K562 (cell line): Measurements from ENCODE around the gene HAUS1. TPM values are rescaled to one million over a fixed set of nuclear protein-coding genes. Genes with fewer than 3 reads are reported as not detected.

Source experiments
- HNRNPL ChIP-seq: fragments of 200-400 bp; formaldehyde crosslinking; IDR thresholded peaks from 2 replicates; pipeline ENCODE4 v1.6.1; 2017; ENCODE audit warnings: low read depth, mild to moderate bottlenecking, low read length
- ID3 ChIP-seq, 2 experiments: fragments of 250-450 bp in 1 of 2; fragments of 450-650 bp in 1 of 2; sonication (Bioruptor Pico) in 1 of 2; IDR thresholded peaks; 2 replicates each; pipeline versions ENCODE4 v1.6.1 to v1.8.0; 2016 to 2021; ENCODE audit warnings: mild to moderate bottlenecking in 2 of 2, moderate library complexity in 2 of 2, missing compliant biosample characterization in 1 of 2, missing genetic modification characterization in 1 of 2
- KAT7 ChIP-seq: sonication (generic); formaldehyde crosslinking; IDR thresholded peaks from 2 replicates; pipeline ENCODE4 v1.8.0; 2022; ENCODE audit warnings: missing genetic modification reagents, mild to moderate bottlenecking, borderline replicate concordance
- MYC ChIP-seq, 2 experiments: fragments of 250-450 bp in 1 of 2; sonication (Bioruptor Pico) in 1 of 2; IDR thresholded peaks; 2 replicates each; pipeline versions ENCODE4 v1.5.1 to v1.6.1; 2012 to 2021; ENCODE audit warnings: low read depth in 2 of 2, borderline replicate concordance in 1 of 2, improper control_type of control experiment in 1 of 2, low read length in 1 of 2, mild to moderate bottlenecking in 1 of 2, moderate library complexity in 1 of 2
- PCBP1 ChIP-seq: fragments of 200-400 bp; formaldehyde crosslinking; IDR thresholded peaks from 2 replicates; pipeline ENCODE4 v1.6.1; 2018; ENCODE audit warnings: mild to moderate bottlenecking, low read depth, low read length; ENCODE audit not compliant: poor library complexity, severe bottlenecking
- POLR2A ChIP-seq: fragments of 450-650 bp; conservative IDR thresholded peaks from 2 replicates; pipeline ENCODE4 v1.6.1; 2016
- RAD21 ChIP-seq, 2 experiments: fragments of 250-450 bp in 1 of 2; fragments of 450-650 bp in 1 of 2; sonication (Bioruptor Pico) in 1 of 2; formaldehyde crosslinking in 1 of 2; IDR thresholded peaks in 1 of 2; conservative IDR thresholded peaks in 1 of 2; 2 replicates each; pipeline versions ENCODE4 v1.4.0 to v1.8.0; 2020 to 2022; ENCODE audit warnings: mild to moderate bottlenecking in 2 of 2, moderate library complexity in 1 of 2
- RBBP5 ChIP-seq: fragments of 200-600 bp; sonication (generic); IDR thresholded peaks from 2 replicates; pipeline ENCODE4 v1.6.1; 2012; ENCODE audit warnings: borderline replicate concordance, mild to moderate bottlenecking, low read length, control low read depth, inconsistent platforms; ENCODE audit not compliant: insufficient read depth, poor library complexity, severe bottlenecking
- RUNX1 ChIP-seq: sonication (generic); IDR thresholded peaks from 2 replicates; pipeline ENCODE4 v1.6.1; 2016; ENCODE audit warnings: antibody characterized with exemption, low read depth
- TCF7 ChIP-seq: sonication (generic); IDR thresholded peaks from 2 replicates; pipeline ENCODE4 v1.6.1; 2016; ENCODE audit warnings: antibody characterized with exemption, borderline replicate concordance
- TEAD2 ChIP-seq: fragments of 450-650 bp; IDR thresholded peaks from 2 replicates; pipeline ENCODE4 v1.6.1; 2016; ENCODE audit warnings: missing genetic modification characterization, control low read depth, missing compliant biosample characterization
- THAP12 ChIP-seq: fragments of 250-450 bp; sonication (Bioruptor Pico); IDR thresholded peaks from 2 replicates; pipeline ENCODE4 v1.9.0; 2021; ENCODE audit warnings: mild to moderate bottlenecking, inconsistent platforms
- polyA plus RNA-seq, 8 experiments: library from polyadenylated mRNA; depleted of rRNA in 4 of 8; stranded (reverse) in 5 of 8; unstranded in 3 of 8; fragments of >200 nt; fragmentation: Nextera tagmentation in 2 of 8; fragmentation: Illumina TruSeq in 1 of 8; extraction: Ambion mirVana in 2 of 8; extraction: Trizol in 1 of 8; gene quantifications; 2 replicates each; pipeline versions ENCODE4 v1.2.1 to v1.2.3, GENCODE V29; 2011 to 2014; ENCODE audit warnings: inconsistent platforms in 1 of 8, missing spikeins in 1 of 8
- total RNA-seq, 7 experiments: library from RNA; depleted of rRNA in 6 of 7; stranded (reverse); fragments of >200 nt in 6 of 7; fragmentation: Illumina TruSeq in 2 of 7; extraction: Trizol in 2 of 7; gene quantifications; 2 replicates each; pipeline versions ENCODE4 v1.2.1 to v1.2.3, GENCODE V29; 2011 to 2021; ENCODE audit warnings: low replicate concordance in 1 of 7
- TF ChIP-seq, protein P1 (sequence below): fragments of 200-800 bp; sonication (Bioruptor generic); IDR thresholded peaks from 2 replicates; pipeline ENCODE4 v1.6.1; 2017; ENCODE audit warnings: missing genetic modification characterization, missing compliant biosample characterization
- TF ChIP-seq, protein P2 (sequence below): sonication (generic); formaldehyde crosslinking; IDR thresholded peaks from 2 replicates; pipeline ENCODE4 v1.8.0; 2022; ENCODE audit warnings: missing genetic modification reagents, mild to moderate bottlenecking, moderate library complexity, borderline replicate concordance

HAUS1 gene
- total and polyA plus RNA-seq, 9 of the 15 experiments (the other 6 are each of a cell fraction or from before 2014, with no cell fraction given) = 45.6 to 135 (median 76.3) TPM

- TF ChIP-seq, protein P1, sequence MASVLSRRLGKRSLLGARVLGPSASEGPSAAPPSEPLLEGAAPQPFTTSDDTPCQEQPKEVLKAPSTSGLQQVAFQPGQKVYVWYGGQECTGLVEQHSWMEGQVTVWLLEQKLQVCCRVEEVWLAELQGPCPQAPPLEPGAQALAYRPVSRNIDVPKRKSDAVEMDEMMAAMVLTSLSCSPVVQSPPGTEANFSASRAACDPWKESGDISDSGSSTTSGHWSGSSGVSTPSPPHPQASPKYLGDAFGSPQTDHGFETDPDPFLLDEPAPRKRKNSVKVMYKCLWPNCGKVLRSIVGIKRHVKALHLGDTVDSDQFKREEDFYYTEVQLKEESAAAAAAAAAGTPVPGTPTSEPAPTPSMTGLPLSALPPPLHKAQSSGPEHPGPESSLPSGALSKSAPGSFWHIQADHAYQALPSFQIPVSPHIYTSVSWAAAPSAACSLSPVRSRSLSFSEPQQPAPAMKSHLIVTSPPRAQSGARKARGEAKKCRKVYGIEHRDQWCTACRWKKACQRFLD (CRISPR knock-in tag) = 0 out of 2 replicates have a peak, but pooled peaks have one; percentile 53
- peak; percentile 72; the same call in 1 of the 2 replicates for TF ChIP-seq THAP12 (CRISPR knock-in tag)
- TF ChIP-seq RUNX1 = no peak
- TF ChIP-seq, protein P2, sequence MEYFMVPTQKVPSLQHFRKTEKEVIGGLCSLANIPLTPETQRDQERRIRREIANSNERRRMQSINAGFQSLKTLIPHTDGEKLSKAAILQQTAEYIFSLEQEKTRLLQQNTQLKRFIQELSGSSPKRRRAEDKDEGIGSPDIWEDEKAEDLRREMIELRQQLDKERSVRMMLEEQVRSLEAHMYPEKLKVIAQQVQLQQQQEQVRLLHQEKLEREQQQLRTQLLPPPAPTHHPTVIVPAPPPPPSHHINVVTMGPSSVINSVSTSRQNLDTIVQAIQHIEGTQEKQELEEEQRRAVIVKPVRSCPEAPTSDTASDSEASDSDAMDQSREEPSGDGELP = peak; percentile 59; the same call in 1 of the 2 replicates
- TF ChIP-seq TEAD2 (tag) = no peak
- peak; percentile 58 for TF ChIP-seq PCBP1
- TF ChIP-seq RAD21 (CRISPR knock-in tag; conservative IDR thresholded peaks at IDR 0.05 in 1 of 2, IDR thresholded peaks at IDR 0.05 in 1 of 2) = no peak
- TF ChIP-seq HNRNPL = no peak
- peak; percentile 94 for TF ChIP-seq RBBP5
- TF ChIP-seq POLR2A = peak; percentile 86
- no peak for TF ChIP-seq ID3 (CRISPR knock-in tag; IDR thresholded peaks at IDR 0.05)
- TF ChIP-seq ID3 (tag; IDR thresholded peaks at IDR 0.05) = no peak
- TF ChIP-seq MYC (IDR thresholded peaks at IDR 0.05; ENCODE audit: low read depth, low read length) = peak; percentile 91
- TF ChIP-seq MYC (CRISPR knock-in tag; IDR thresholded peaks at IDR 0.05; ENCODE audit: borderline replicate concordance, low read depth) = no peak
- peak; percentile 69; the same call in 1 of the 2 replicates for TF ChIP-seq KAT7 (CRISPR knock-in tag)
- no peak for TF ChIP-seq TCF7
Measured at GRCh38 chr18:46097801-46098615, 6.2 kb upstream of the HAUS1 start, which contains the start of gene ATP5F1A (continued).
